Measurements from ENCODE around the gene PROM2. TPM values are rescaled to one million over a fixed set of nuclear protein-coding genes. Genes with fewer than 3 reads are reported as not detected.

PROM2 gene
- total and polyA plus RNA-seq, 2 donors (not counting 3 experiments of a cell fraction or from before 2014, with no cell fraction given): 0.39 to 0.60 TPM

DNA sequence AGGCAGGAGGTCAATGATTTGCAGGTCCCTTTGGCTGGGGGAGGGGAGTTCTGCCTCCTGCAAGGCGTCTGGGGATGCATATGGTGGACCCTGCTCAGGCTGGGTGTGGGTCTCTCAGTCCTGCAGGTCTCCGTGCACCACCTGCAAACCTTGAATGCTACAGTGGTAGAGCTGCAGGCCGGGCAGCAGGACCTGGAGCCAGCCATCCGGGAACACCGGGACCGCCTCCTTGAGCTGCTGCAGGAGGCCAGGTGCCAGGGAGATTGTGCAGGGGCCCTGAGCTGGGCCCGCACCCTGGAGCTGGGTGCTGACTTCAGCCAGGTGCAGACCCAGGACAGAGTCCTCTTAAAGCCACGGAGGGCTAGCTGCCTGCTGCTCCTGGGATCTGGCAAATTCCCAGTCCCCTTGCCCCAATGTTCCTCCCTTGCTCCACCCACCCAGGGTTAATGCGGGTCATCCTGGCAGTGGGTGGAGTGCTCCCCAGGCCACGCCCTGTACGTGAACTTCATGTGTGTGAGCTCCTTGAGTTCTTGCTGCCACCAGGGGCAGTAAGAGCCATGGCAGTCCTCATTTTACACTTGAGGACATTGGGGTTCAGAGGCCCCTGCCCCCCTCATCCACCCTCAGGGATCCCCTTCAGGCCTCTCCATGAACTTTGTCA lies 3.1 kb downstream of the PROM2 start:
- H3K4me3 ChIP-seq (replicated peaks in 1 of 3; ENCODE audit: insufficient read depth in 1 of 3, low read depth in 1 of 3, low read length in 3 of 3): no peak overlapping the region
- no peak overlapping the region for H2AFZ ChIP-seq (ENCODE audit: low read depth, low read length)
- ChIA-PET POLR2A (interaction anchor here (0.5 kb wide), 1 partner anchor 9 kb away, joined by 4 read pairs; no protein-coding TSS in a partner anchor), CTCF (no interaction called here)
- no peak overlapping the region for H3K27ac ChIP-seq (ENCODE audit: insufficient read depth, low read depth, low read length)
- H3K9me1 ChIP-seq (replicated peaks; ENCODE audit: control insufficient read depth, extremely low read depth, insufficient read depth, low read length): no peaks in the 10 kb centered on the region
- H3K4me1 ChIP-seq (ENCODE audit: control insufficient read depth, extremely low read depth, insufficient read depth, low read length): no peaks in the 10 kb centered on the region
- intact Hi-C loops (cut with micrococcal nuclease): no loop called here
- no peaks in the 10 kb centered on the region for H3K9me3 ChIP-seq (replicated peaks; ENCODE audit: control insufficient read depth, insufficient read depth, low read length)
- no peak overlapping the region for H3K4me2 ChIP-seq (ENCODE audit: insufficient read depth, low read length)
- no peaks in the 10 kb centered on the region for H3K79me2 ChIP-seq (ENCODE audit: control insufficient read depth, insufficient read depth, low read length)
- H3K27me3 ChIP-seq (ENCODE audit: control insufficient read depth in 2 of 2, insufficient read depth in 2 of 2, low read length in 2 of 2): no peaks in the 10 kb centered on the region
- dilution Hi-C loops (cut with MboI; ENCODE audit: extremely low pct_ligation_motif_present, low sequenced_read_pairs): no loop called here
- BruUV-seq (replicated peaks): no TSS peak
- H4K20me1 ChIP-seq (replicated peaks; ENCODE audit: control insufficient read depth, extremely low read depth, insufficient read depth, low read length): no peaks in the 10 kb centered on the region
- FAIRE-seq (no peak), DNase-seq (ENCODE audit: low read depth, low spot score) (no peak)
- H3K36me3 ChIP-seq (ENCODE audit: control insufficient read depth in 2 of 2, extremely low read depth in 1 of 2, insufficient read depth in 2 of 2, low read length in 2 of 2): no peaks in the 10 kb centered on the region
- TF ChIP-seq, protein P1, sequence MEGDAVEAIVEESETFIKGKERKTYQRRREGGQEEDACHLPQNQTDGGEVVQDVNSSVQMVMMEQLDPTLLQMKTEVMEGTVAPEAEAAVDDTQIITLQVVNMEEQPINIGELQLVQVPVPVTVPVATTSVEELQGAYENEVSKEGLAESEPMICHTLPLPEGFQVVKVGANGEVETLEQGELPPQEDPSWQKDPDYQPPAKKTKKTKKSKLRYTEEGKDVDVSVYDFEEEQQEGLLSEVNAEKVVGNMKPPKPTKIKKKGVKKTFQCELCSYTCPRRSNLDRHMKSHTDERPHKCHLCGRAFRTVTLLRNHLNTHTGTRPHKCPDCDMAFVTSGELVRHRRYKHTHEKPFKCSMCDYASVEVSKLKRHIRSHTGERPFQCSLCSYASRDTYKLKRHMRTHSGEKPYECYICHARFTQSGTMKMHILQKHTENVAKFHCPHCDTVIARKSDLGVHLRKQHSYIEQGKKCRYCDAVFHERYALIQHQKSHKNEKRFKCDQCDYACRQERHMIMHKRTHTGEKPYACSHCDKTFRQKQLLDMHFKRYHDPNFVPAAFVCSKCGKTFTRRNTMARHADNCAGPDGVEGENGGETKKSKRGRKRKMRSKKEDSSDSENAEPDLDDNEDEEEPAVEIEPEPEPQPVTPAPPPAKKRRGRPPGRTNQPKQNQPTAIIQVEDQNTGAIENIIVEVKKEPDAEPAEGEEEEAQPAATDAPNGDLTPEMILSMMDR (IDR thresholded peaks at IDR 0.05; ENCODE audit: extremely low read depth in 1 of 2, insufficient read depth in 1 of 2, low read depth in 1 of 2, low read length in 2 of 2): no peak
- TF ChIP-seq MYC (IDR thresholded peaks at IDR 0.05; ENCODE audit: low read depth, low read length) (no peak), POLR2AphosphoS5 (IDR thresholded peaks at IDR 0.05; ENCODE audit: insufficient read depth, low read depth, low read length) (no peak), EZH2 (IDR thresholded peaks at IDR 0.05; ENCODE audit: borderline replicate concordance, low read depth, low read length, severe bottlenecking) (no peak), GATA2 (IDR thresholded peaks at IDR 0.05; ENCODE audit: insufficient read depth, insufficient read length, low read depth, low read length) (no peak), JUN (IDR thresholded peaks at IDR 0.05; ENCODE audit: borderline replicate concordance, insufficient read depth, insufficient read length, low read depth) (no peak), FOS (IDR thresholded peaks at IDR 0.05; ENCODE audit: borderline replicate concordance, insufficient read depth, low read length) (no peak), POLR2A (IDR thresholded peaks at IDR 0.05; ENCODE audit: low read depth, low read length) (no peak)
- TF ChIP-seq, protein P2, sequence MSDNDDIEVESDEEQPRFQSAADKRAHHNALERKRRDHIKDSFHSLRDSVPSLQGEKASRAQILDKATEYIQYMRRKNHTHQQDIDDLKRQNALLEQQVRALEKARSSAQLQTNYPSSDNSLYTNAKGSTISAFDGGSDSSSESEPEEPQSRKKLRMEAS (IDR thresholded peaks at IDR 0.05; ENCODE audit: insufficient read depth, insufficient read length): no peak
- no peak overlapping the region for H3K9ac ChIP-seq (replicated peaks; ENCODE audit: extremely low read depth, insufficient read depth, low read length)
